SU-DHL-6 (cell line): Measurements from ENCODE around the gene EXD2.

ENCODE experiments used
- CTCF ChIP-seq: fragments of 200-600 bp; sonication (generic); IDR thresholded peaks from one replicate; pipeline ENCODE4 v1.5.1; 2017; ENCODE audit warnings: antibody characterized with exemption, mild to moderate bottlenecking, low read length, moderate library complexity; ENCODE audit not compliant: insufficient read depth, poor library complexity, severe bottlenecking
- EZH2phosphoT487 ChIP-seq: fragments of 200-600 bp; sonication (generic), shearing (Covaris generic); conservative IDR thresholded peaks from 2 replicates; pipeline ENCODE4 v1.6.1; 2018; ENCODE audit warnings: mild to moderate bottlenecking, antibody characterized with exemption, low read length, moderate library complexity, mixed read lengths

- TF ChIP-seq CTCF (no peak), EZH2phosphoT487 (no peak)
Observed at GRCh38 chr14:69268763-69269162, 77.5 kb downstream of the EXD2 start.
